Measurements from ENCODE around the gene TMEM132A.

The TMEM132A gene

GRCh38 chr11:60890696-60891095 is 33.6 kb upstream of the TMEM132A start:
- Histone ChIP-seq H3K27ac (ENCODE audit: low read length) (no peak overlapping the region), H3K36me3 (ENCODE audit: insufficient read depth, low read length) (peaks cover 56% of the 10 kb centered on the region), H3K9ac (ENCODE audit: low read depth, low read length) (no peak overlapping the region), H2AFZ (ENCODE audit: low read depth, low read length) (no peak overlapping the region), H3K79me2 (ENCODE audit: insufficient read depth, low read length) (no peaks in the 10 kb centered on the region), H3K4me1 (ENCODE audit: insufficient read depth, low read length) (no peaks in the 10 kb centered on the region), H3K9me3 (ENCODE audit: insufficient read depth, low read length, severe bottlenecking) (no peaks in the 10 kb centered on the region), H3K4me2 (ENCODE audit: insufficient read depth, low read length) (no peak overlapping the region), H4K20me1 (ENCODE audit: insufficient read depth, low read length) (peaks cover 12% of the 10 kb centered on the region; the same call in 1 of the 2 replicates), H3K27me3 (ENCODE audit: insufficient read depth, low read length, poor library complexity) (no peaks in the 10 kb centered on the region), H3K4me3 (ENCODE audit: low read depth in 1 of 2, low read length in 2 of 2) (no peak overlapping the region)
- ATAC-seq (ENCODE audit: insufficient read depth, low read depth) (no peak), DNase-seq (no peak)
- no peak for TF ChIP-seq CTCF (IDR thresholded peaks at IDR 0.05; ENCODE audit: borderline replicate concordance, extremely low read depth, low read length, poor library complexity, severe bottlenecking)
- no peak for TF ChIP-seq EZH2 (IDR thresholded peaks at IDR 0.05; ENCODE audit: borderline replicate concordance, low read depth, low read length, severe bottlenecking)

GRCh38 chr11:60891103-60891741 is 33.0 kb upstream of the TMEM132A start:
- Histone ChIP-seq H3K9ac (ENCODE audit: low read depth, low read length) (no peak overlapping the region), H4K20me1 (ENCODE audit: insufficient read depth, low read length) (peaks cover 12% of the 10 kb centered on the region; the same call in 1 of the 2 replicates), H3K4me3 (ENCODE audit: low read depth in 1 of 2, low read length in 2 of 2) (no peak overlapping the region), H2AFZ (ENCODE audit: low read depth, low read length) (no peak overlapping the region), H3K36me3 (ENCODE audit: insufficient read depth, low read length) (peaks cover 61% of the 10 kb centered on the region), H3K4me1 (ENCODE audit: insufficient read depth, low read length) (no peaks in the 10 kb centered on the region), H3K4me2 (ENCODE audit: insufficient read depth, low read length) (no peak overlapping the region), H3K79me2 (ENCODE audit: insufficient read depth, low read length) (no peaks in the 10 kb centered on the region), H3K27ac (ENCODE audit: low read length) (no peak overlapping the region), H3K9me3 (ENCODE audit: insufficient read depth, low read length, severe bottlenecking) (no peaks in the 10 kb centered on the region), H3K27me3 (ENCODE audit: insufficient read depth, low read length, poor library complexity) (no peaks in the 10 kb centered on the region)
- DNase-seq (no peak), ATAC-seq (ENCODE audit: insufficient read depth, low read depth) (no peak)
- TF ChIP-seq EZH2 (IDR thresholded peaks at IDR 0.05; ENCODE audit: borderline replicate concordance, low read depth, low read length, severe bottlenecking) = no peak
- TF ChIP-seq CTCF (IDR thresholded peaks at IDR 0.05; ENCODE audit: borderline replicate concordance, extremely low read depth, low read length, poor library complexity, severe bottlenecking) = no peak

GRCh38 chr11:60895687-60896086 is 28.6 kb upstream of the TMEM132A start:
- no peak overlapping the region for H3K9ac ChIP-seq (ENCODE audit: low read depth, low read length)
- H3K27me3 ChIP-seq (ENCODE audit: insufficient read depth, low read length, poor library complexity) = no peaks in the 10 kb centered on the region
- H3K9me3 ChIP-seq (ENCODE audit: insufficient read depth, low read length, severe bottlenecking) = no peaks in the 10 kb centered on the region
- peaks cover 20% of the 10 kb centered on the region; the same call in 1 of the 2 replicates for H4K20me1 ChIP-seq (ENCODE audit: insufficient read depth, low read length)
- H3K79me2 ChIP-seq (ENCODE audit: insufficient read depth, low read length) = no peaks in the 10 kb centered on the region; the same call in 1 of the 2 replicates
- H2AFZ ChIP-seq (ENCODE audit: low read depth, low read length) = no peak overlapping the region
- no peaks in the 10 kb centered on the region for H3K4me1 ChIP-seq (ENCODE audit: insufficient read depth, low read length)
- H3K36me3 ChIP-seq (ENCODE audit: insufficient read depth, low read length) = peaks cover 93% of the 10 kb centered on the region
- DNase-seq (no peak), ATAC-seq (ENCODE audit: insufficient read depth, low read depth) (no peak)
- no peak overlapping the region for H3K4me3 ChIP-seq (ENCODE audit: low read depth in 1 of 2, low read length in 2 of 2)
- no peak for TF ChIP-seq EZH2 (IDR thresholded peaks at IDR 0.05; ENCODE audit: borderline replicate concordance, low read depth, low read length, severe bottlenecking)
- no peak for TF ChIP-seq CTCF (IDR thresholded peaks at IDR 0.05; ENCODE audit: borderline replicate concordance, extremely low read depth, low read length, poor library complexity, severe bottlenecking)
- no peak overlapping the region for H3K4me2 ChIP-seq (ENCODE audit: insufficient read depth, low read length)
- no peak overlapping the region for H3K27ac ChIP-seq (ENCODE audit: low read length)

Data from DND-41 (cell line).